GM12878 (cell line): ENCODE measurements around the gene KCNQ1.

Experiments used
- DPF2 ChIP-seq: fragments of 450-650 bp; IDR thresholded peaks from 2 replicates; pipeline ENCODE4 v1.6.1; 2017; ENCODE audit warnings: mild to moderate bottlenecking
- E2F4 ChIP-seq: IDR thresholded peaks from 2 replicates; pipeline ENCODE4 v1.6.1; 2012; ENCODE audit warnings: low read depth, low read length, improper control_type of control experiment
- JUNB ChIP-seq: IDR thresholded peaks from 2 replicates; pipeline ENCODE4 v1.6.1; 2016; ENCODE audit warnings: antibody characterized with exemption, mild to moderate bottlenecking
- POLR2A ChIP-seq: IDR thresholded peaks from 2 replicates; pipeline ENCODE4 v1.6.1; 2011; ENCODE audit warnings: low read depth, mild to moderate bottlenecking, low read length
- POLR2AphosphoS2 ChIP-seq: IDR thresholded peaks from 2 replicates; pipeline ENCODE4 v1.6.1; 2011; ENCODE audit warnings: low read depth, mild to moderate bottlenecking, low read length, improper control_type of control experiment, moderate library complexity
- POLR2AphosphoS5 ChIP-seq: IDR thresholded peaks from 2 replicates; pipeline ENCODE4 v1.6.1; 2011; ENCODE audit warnings: mild to moderate bottlenecking, low read length, inconsistent platforms
- RAD21 ChIP-seq: IDR thresholded peaks from 2 replicates; pipeline ENCODE4 v1.6.1; 2011; ENCODE audit warnings: mild to moderate bottlenecking, low read depth, low read length, moderate library complexity; ENCODE audit not compliant: insufficient read depth
- REST ChIP-seq: IDR thresholded peaks from 2 replicates; pipeline ENCODE4 v1.6.1; 2012; ENCODE audit warnings: mild to moderate bottlenecking, low read depth, low read length
- RFX5 ChIP-seq: IDR thresholded peaks from 2 replicates; pipeline ENCODE4 v1.6.1; 2011; ENCODE audit warnings: low read depth, low read length, improper control_type of control experiment
- SREBF2 ChIP-seq: IDR thresholded peaks from 2 replicates; pipeline ENCODE4 v1.6.1; 2012; ENCODE audit warnings: mild to moderate bottlenecking, low read length
- TCF7 ChIP-seq: IDR thresholded peaks from 2 replicates; pipeline ENCODE4 v1.6.1; 2014; ENCODE audit warnings: antibody characterized with exemption, borderline replicate concordance
- ZNF274 ChIP-seq: IDR thresholded peaks from one replicate; pipeline ENCODE4 v1.8.0; 2011; ENCODE audit not compliant: insufficient read length, insufficient read depth
- TF ChIP-seq, protein P1 (sequence below), 3 experiments: IDR thresholded peaks in 2 of 3; conservative IDR thresholded peaks in 1 of 3; 2 replicates each; pipeline ENCODE4 v1.5.1; 2011; ENCODE audit warnings: low read depth in 3 of 3, low read length in 3 of 3, mild to moderate bottlenecking in 3 of 3, control low read depth in 2 of 3, moderate library complexity in 2 of 3, inconsistent platforms in 1 of 3, mixed read lengths in 1 of 3; ENCODE audit not compliant: control insufficient read depth in 2 of 3, insufficient read depth in 1 of 3; ENCODE audit errors: extremely low read depth in 1 of 3

DNA sequence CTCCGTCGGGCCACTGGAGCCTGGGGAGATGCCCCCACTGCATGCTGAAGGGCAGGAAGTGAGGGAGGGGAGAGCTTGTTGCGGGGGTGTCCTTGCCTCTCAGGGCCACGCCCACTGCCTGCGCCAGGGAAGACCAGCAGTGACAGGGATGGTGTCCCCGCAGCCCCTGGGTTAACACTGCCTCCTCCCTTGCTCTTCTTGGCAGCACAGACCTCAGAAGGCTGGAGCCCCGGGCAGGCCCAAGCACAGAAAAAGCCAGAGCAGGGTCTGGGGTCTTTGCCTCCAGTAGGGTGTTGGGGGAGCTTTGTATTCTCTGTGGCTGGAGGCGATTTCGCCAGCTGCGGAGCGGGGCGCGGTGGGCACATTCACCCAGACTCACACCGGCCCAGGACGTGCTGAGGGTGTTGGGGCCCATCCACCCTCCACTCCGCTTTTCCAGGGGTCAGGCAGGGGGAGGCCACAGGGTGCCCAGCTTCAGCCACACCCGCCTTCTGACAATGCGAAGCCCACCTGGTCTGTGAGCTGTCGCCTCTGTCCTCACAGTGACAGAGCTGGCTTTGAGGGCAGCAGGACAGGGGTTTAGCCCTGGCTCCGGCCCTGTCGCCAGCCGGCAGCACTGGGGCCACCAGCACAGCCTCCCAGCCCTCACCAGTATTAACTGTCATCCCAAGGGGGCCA lies 357.0 kb downstream of the KCNQ1 start:
- TF ChIP-seq JUNB (no peak), ZNF274 (no peak), POLR2AphosphoS5 (no peak), POLR2A (no peak), DPF2 (no peak), TCF7 (no peak), RFX5 (no peak), SREBF2 (no peak), POLR2AphosphoS2 (no peak), RAD21 (no peak), E2F4 (no peak), REST (no peak)
- TF ChIP-seq, protein P1, sequence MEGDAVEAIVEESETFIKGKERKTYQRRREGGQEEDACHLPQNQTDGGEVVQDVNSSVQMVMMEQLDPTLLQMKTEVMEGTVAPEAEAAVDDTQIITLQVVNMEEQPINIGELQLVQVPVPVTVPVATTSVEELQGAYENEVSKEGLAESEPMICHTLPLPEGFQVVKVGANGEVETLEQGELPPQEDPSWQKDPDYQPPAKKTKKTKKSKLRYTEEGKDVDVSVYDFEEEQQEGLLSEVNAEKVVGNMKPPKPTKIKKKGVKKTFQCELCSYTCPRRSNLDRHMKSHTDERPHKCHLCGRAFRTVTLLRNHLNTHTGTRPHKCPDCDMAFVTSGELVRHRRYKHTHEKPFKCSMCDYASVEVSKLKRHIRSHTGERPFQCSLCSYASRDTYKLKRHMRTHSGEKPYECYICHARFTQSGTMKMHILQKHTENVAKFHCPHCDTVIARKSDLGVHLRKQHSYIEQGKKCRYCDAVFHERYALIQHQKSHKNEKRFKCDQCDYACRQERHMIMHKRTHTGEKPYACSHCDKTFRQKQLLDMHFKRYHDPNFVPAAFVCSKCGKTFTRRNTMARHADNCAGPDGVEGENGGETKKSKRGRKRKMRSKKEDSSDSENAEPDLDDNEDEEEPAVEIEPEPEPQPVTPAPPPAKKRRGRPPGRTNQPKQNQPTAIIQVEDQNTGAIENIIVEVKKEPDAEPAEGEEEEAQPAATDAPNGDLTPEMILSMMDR (IDR thresholded peaks at IDR 0.05 in 2 of 3, conservative IDR thresholded peaks at IDR 0.05 in 1 of 3; ENCODE audit: control insufficient read depth in 2 of 3, extremely low read depth in 1 of 3, insufficient read depth in 1 of 3, low read depth in 3 of 3, low read length in 3 of 3): no peak
